Measurements from ENCODE around the gene RBMS3.
A peak's percentile ranks its signal among the peaks of the same experiment; 100 is the strongest.

- TF ChIP-seq POLR2A (IDR thresholded peaks at IDR 0.05) (no peak), CTCF (IDR thresholded peaks at IDR 0.05) (peak in 5 of 6 experiments; percentile 21 to 78 (median 62))
These were observed 483.9 kb downstream of the RBMS3 start for GRCh38 chr3:29764603-29765254.

All from thyroid gland (tissue), 4 donors.